GM19240 (cell line): ENCODE data around the gene SRSF4.
"Not testable (repeated sequence)": the region's sequence is repeated elsewhere in the genome, so short reads cannot be mapped to it uniquely, and the experiment has no call there.

Experiments used
- DNase-seq: peaks from one replicate; pipeline ENCODE4 v3.0.0; 2011; ENCODE audit warnings: low spot score; ENCODE audit not compliant: insufficient read length

Gene SRSF4

DNA sequence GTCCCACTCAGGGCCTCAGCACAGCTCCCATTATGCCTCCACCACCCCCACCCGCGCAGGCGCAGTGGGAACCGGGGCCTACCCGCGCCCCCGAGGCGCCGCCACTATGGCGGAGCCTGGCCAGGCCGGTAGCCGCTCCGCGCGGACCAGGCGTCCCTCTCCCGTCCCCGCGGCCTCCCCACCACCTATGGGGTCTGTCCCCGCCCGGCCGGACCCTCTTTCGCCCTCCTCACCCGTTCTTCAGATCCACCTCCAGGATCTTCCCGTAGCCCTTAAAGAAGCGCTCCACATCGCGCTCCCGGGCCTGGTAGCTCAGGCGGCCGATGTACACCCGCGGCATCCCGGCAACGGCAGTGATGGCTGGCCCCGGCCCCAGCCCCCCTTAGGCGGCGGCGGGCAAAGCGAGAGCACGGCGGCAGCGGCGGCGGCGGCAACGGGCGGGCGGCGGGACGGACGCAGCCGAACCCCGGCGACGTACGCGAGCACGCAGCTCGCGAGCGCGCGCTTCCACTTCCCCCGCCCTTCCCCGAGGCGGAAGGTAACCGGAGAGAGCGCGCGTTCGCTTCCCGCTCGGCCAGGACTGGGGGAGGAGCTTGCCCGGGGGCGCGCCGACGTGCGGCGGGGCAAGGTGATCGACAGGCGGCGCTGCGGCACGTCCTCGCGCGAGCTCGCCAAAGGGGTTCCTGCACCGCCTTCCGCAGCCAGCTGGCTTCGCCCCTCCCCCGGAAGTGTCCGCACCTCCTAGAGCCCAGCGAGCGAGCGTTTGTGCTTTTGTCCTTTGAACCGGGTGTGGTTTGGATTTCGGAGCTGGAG lies at the start of gene SRSF4:
TSS of gene SRSF4 (minus strand) at position 488 of the 813 bp plus-strand sequence. CDS start at position 340, 148 bp downstream.
- peak; percentile 96 for DNase-seq

- peak; percentile 96 for DNase-seq
Observed at GRCh38 chr1:29230553-29231378, 49.1 kb upstream of the SRSF4 start, which contains the start of gene MECR. TSS of gene MECR (minus strand) at chr1:29230934. CDS start at chr1:29230906, 28 bp downstream.

GRCh38 chr1:29230204-29230552 lies 48.5 kb upstream of the SRSF4 start:
- no peak for DNase-seq

DNA sequence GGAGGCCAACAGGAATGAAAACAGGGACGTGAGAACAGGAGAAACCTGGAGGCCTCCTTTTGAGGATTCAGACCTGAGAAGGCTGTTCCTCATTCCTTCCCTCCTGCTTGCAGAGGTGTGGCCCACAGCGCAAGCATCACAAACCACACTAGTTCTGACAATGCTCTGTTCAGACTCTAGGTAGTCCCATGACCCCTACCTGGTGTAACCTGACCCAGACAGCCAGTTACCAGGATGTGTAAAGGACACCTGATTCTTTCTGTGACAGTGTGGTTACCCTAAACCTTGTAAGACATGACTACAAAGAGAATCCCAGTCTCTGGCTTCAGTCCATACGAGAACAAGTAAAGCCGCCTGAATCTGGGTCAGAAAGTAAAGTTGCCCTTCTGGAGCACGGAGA lies 45.8 kb upstream of the SRSF4 start:
- DNase-seq, result no peak

GRCh38 chr1:29225361-29225760 lies 43.7 kb upstream of the SRSF4 start:
- DNase-seq, result no peak

DNA sequence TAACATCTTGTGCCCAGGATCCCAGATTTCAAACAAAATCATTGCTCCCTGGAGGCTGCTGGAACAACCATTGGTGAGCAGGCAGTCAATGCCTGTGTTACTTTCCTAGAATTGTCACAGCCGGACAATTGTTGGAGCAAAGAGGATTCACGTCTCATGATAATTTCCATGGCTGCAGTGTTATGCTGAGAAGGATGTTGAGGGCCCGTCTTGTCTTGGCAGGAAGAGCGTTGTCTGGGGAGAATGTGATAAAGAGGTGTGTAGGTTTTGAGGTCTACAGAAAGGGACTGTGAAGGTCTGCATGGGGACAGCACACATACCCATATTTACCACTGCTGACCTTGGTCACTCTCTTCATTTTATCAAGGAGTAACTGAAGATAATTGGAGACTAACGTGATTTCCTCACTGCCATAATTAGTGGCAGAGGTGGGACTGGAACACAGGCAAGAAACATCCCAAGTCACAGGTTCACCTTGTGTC lies 42.7 kb upstream of the SRSF4 start:
- DNase-seq, result no peak

GRCh38 chr1:29223521-29223920 lies 41.8 kb upstream of the SRSF4 start:
- DNase-seq, result no peak

GRCh38 chr1:29222686-29223085 lies 41.0 kb upstream of the SRSF4 start:
- no peak for DNase-seq

- not testable (repeated sequence) for DNase-seq
Observed at GRCh38 chr1:29222260-29222659, 40.6 kb upstream of the SRSF4 start.

GRCh38 chr1:29221296-29221695 lies 39.6 kb upstream of the SRSF4 start:
- DNase-seq, result no peak

GRCh38 chr1:29218223-29218622 lies 36.5 kb upstream of the SRSF4 start:
- no peak for DNase-seq

- DNase-seq, result no peak
Observed at GRCh38 chr1:29217633-29218032, 35.9 kb upstream of the SRSF4 start.

DNA sequence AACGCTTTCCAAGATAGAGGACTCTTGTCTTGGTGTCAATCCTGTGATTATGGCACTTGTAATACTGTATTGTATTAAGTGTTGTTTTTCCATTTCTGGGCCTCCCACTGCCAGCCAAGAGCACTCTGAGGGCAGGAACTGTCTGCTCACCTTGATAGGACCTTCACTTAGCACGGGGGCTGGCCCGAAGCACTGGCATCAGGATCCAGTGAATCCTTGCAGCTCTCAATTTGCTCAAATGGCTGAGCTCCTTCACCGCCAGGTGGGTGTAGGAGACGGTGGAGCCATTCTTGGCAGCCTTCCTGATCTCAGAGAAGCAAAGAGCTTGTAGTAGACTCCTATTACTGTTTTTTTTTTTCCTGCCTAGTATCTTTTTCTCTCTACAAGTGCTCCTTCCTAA lies 31.4 kb upstream of the SRSF4 start:
- DNase-seq, result no peak

DNA sequence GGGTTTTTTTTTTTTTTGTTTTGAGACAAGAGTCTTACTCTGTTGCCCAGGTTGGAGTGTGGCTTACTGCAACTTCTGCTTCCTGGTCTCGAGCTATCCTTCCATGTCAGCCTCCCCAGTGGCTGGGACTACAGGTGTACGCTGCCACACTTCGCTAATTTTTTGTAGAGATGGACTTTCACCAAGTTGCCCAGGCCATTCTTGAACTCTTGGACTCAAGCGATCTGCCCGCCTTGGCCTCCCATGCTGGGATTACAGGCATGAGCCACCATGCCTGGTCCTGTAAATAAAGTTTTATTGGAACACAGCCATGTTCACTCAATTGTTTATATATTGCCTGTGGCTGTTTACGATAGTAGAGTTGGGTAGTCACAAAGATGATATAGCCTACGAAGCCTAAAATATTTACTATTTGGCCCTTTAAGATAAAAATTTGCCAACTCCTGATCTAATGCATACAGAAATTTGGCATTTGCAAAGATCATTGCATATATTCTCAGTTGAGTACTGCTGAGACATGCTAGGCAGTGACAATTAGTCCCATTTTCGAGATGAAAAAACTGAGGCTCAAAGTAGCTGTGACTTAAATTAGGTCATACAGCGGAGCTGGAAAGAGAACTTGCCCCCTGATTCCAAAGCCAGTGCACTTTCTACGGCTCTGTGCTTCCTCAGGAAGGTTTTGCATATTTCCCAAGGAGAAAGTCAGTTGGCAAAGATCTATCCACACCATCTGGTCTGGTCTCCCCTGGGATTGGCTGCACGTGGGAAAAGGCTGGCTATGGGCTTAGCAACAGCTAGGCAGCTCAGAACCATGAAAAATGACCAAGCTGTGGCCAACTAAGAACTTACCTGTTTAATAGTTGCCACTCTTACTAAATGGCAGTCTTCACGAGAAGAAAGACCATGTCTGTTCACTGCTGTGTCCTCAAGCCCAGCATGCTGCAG lies 29.7 kb upstream of the SRSF4 start:
- no peak for DNase-seq

GRCh38 chr1:29210278-29211085 lies 28.8 kb upstream of the SRSF4 start:
- peak; percentile 30 for DNase-seq

- DNase-seq, result no peak
Observed at GRCh38 chr1:29209173-29209572, 27.5 kb upstream of the SRSF4 start.

DNA sequence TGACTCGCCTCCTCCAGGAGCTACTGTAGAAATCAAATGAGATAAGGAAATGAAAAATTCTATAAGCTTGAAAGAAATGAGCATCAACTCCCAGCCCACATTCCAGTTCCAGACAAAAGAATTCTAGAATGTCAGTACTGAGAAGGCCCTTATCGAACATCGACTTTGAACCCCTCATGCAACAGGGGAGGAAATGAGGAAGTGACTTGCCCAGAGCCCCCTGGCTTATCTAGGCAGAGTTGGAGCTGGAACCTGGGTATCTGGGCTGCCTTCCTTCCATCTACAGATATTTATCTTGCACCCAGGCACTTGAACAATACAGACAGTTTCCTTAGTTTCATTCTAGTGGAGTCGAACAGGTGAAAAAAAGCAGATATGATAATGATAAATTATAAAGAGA lies 26.7 kb upstream of the SRSF4 start:
- no peak for DNase-seq

DNA sequence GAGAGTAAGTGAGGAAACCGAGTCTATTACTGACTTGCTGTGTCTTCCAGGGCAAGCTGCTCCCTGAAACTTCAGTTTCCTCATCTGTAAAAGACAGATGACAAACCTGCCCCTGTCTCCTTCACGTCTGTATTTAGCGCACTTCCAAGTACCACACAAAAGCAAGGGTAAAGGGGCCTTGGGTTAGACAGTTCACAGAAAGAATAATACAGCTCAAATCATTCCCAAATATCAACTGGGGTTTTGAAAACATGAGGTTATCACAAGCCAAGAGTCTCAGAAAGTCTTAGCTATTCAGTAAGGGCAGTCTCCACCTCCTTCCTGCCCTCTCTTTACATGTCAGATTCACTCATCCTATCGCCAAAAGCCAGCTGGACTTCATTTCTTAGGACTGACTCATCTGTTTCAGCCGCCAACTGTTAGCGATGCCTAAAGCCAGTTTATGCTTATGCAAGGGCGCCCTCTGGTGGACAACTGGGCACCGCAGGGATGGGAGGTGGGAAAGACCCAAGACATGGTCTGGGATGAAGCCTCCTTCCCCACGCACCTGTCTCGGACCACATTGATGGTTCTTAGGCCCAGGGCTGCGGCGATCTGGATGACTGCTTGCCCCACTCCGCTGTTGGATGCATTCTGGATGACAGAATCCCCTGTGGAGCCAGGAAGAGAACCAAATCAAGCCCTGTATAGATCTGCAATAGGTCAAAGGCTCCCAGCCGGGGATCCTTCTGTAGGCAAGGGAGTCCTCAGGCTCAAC lies 21.1 kb upstream of the SRSF4 start:
- peak; percentile 91 for DNase-seq

DNA sequence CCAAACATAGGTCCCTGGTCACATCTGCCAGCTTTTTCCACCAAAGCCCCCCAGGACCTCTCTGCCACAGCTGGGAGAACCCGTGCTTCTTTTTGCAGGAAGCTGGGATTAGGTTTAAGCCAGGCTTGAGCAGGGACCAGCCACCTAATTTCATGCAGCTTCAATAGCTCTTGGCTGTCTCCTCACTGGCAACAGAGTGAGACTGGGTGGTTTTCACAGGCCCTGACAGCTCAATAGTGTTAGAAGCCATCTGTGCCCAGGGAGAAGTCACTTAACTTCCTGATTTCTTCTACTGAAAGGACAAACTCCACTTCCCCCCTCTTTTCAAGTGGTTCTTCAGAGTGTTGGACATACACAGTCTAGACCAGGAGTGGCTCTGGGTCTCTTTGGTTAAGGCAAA lies 20.4 kb upstream of the SRSF4 start:
- DNase-seq, result no peak

GRCh38 chr1:29201595-29202051 lies 19.9 kb upstream of the SRSF4 start:
- no peak for DNase-seq
